DOHH2 (cell line): ENCODE data around the gene PPAT.

ENCODE experiments used
- H3F3A ChIP-seq: fragments of 200-600 bp; sonication (generic), shearing (Covaris generic); 2 replicates; pipeline ENCODE4 v1.6.0; 2016; ENCODE audit warnings: antibody characterized with exemption, mild to moderate bottlenecking; ENCODE audit not compliant: control insufficient read depth, insufficient read depth
- H3K27ac ChIP-seq: fragments of 200-600 bp; sonication (generic); 2 replicates; pipeline ENCODE4 v1.5.1; 2014; ENCODE audit warnings: low read depth, mild to moderate bottlenecking, low read length, moderate library complexity
- H3K27me3 ChIP-seq: fragments of 200-600 bp; sonication (generic); 2 replicates; pipeline ENCODE4 v1.6.1; 2014; ENCODE audit warnings: mild to moderate bottlenecking, low read length, mixed read lengths; ENCODE audit not compliant: control insufficient read depth
- H3K36me3 ChIP-seq: fragments of 200-600 bp; sonication (generic); 2 replicates; pipeline ENCODE4 v1.6.1; 2014; ENCODE audit warnings: mild to moderate bottlenecking, low read length, moderate library complexity, mixed read lengths; ENCODE audit not compliant: control insufficient read depth
- H3K4me1 ChIP-seq: fragments of 200-600 bp; sonication (generic); 2 replicates; pipeline ENCODE4 v1.6.1; 2014; ENCODE audit warnings: mild to moderate bottlenecking, low read length, mixed read lengths; ENCODE audit not compliant: control insufficient read depth
- H3K4me2 ChIP-seq: fragments of 200-600 bp; sonication (generic); 2 replicates; pipeline ENCODE4 v1.6.0; 2014; ENCODE audit warnings: mild to moderate bottlenecking, low read length, moderate library complexity
- H3K4me3 ChIP-seq: fragments of 200-600 bp; sonication (generic); 2 replicates; pipeline ENCODE4 v1.5.1; 2014; ENCODE audit warnings: mild to moderate bottlenecking, low read length, mixed read lengths
- H3K79me2 ChIP-seq: fragments of 200-600 bp; sonication (generic); 2 replicates; pipeline ENCODE4 v1.6.1; 2014; ENCODE audit warnings: mild to moderate bottlenecking, low read length, mixed read lengths; ENCODE audit not compliant: control insufficient read depth
- H3K9me2 ChIP-seq: fragments of 200-600 bp; sonication (generic); replicated peaks from 2 replicates; pipeline ENCODE4 v1.6.1; 2014; ENCODE audit warnings: mild to moderate bottlenecking, low read length, mixed read lengths; ENCODE audit not compliant: control insufficient read depth
- H3K9me3 ChIP-seq: fragments of 200-600 bp; sonication (generic); 2 replicates; pipeline ENCODE4 v1.6.1; 2014; ENCODE audit warnings: antibody characterized with exemption, low read length, mixed read lengths; ENCODE audit not compliant: control insufficient read depth, insufficient read depth
- H4K20me1 ChIP-seq: fragments of 200-600 bp; sonication (generic); 2 replicates; pipeline ENCODE4 v1.6.0; 2014; ENCODE audit warnings: low read depth, mild to moderate bottlenecking, antibody characterized with exemption, low read length, moderate library complexity; ENCODE audit not compliant: control insufficient read depth, insufficient read depth
- EZH2phosphoT487 ChIP-seq: fragments of 200-600 bp; sonication (generic); IDR thresholded peaks from 2 replicates; pipeline ENCODE4 v1.6.1; 2017; ENCODE audit warnings: borderline replicate concordance, mild to moderate bottlenecking, antibody characterized with exemption, low read length, moderate library complexity, mixed read lengths
- TF ChIP-seq, protein P1 (sequence below): fragments of 200-600 bp; sonication (generic); IDR thresholded peaks from one replicate; pipeline ENCODE4 v1.5.1; 2014; ENCODE audit warnings: antibody characterized with exemption, mild to moderate bottlenecking, low read depth, low read length; ENCODE audit not compliant: poor library complexity, severe bottlenecking

Gene PPAT

GRCh38 chr4:56410247-56411062 is 25.0 kb downstream of the PPAT start:
- Histone ChIP-seq H3K27ac (no peak overlapping the region), H3K4me1 (no peaks in the 10 kb centered on the region), H3K27me3 (no peaks in the 10 kb centered on the region), H3K79me2 (peaks cover 96% of the 10 kb centered on the region), H4K20me1 (peaks cover 14% of the 10 kb centered on the region), H3K4me2 (no peak overlapping the region), H3F3A (peaks cover 4% of the 10 kb centered on the region; the same call in 1 of the 2 replicates), H3K9me2 (no peaks in the 10 kb centered on the region), H3K9me3 (no peaks in the 10 kb centered on the region), H3K4me3 (no peak overlapping the region), H3K36me3 (peaks cover 41% of the 10 kb centered on the region)
- no peak for TF ChIP-seq EZH2phosphoT487
- TF ChIP-seq, protein P1, sequence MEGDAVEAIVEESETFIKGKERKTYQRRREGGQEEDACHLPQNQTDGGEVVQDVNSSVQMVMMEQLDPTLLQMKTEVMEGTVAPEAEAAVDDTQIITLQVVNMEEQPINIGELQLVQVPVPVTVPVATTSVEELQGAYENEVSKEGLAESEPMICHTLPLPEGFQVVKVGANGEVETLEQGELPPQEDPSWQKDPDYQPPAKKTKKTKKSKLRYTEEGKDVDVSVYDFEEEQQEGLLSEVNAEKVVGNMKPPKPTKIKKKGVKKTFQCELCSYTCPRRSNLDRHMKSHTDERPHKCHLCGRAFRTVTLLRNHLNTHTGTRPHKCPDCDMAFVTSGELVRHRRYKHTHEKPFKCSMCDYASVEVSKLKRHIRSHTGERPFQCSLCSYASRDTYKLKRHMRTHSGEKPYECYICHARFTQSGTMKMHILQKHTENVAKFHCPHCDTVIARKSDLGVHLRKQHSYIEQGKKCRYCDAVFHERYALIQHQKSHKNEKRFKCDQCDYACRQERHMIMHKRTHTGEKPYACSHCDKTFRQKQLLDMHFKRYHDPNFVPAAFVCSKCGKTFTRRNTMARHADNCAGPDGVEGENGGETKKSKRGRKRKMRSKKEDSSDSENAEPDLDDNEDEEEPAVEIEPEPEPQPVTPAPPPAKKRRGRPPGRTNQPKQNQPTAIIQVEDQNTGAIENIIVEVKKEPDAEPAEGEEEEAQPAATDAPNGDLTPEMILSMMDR, result no peak

DNA sequence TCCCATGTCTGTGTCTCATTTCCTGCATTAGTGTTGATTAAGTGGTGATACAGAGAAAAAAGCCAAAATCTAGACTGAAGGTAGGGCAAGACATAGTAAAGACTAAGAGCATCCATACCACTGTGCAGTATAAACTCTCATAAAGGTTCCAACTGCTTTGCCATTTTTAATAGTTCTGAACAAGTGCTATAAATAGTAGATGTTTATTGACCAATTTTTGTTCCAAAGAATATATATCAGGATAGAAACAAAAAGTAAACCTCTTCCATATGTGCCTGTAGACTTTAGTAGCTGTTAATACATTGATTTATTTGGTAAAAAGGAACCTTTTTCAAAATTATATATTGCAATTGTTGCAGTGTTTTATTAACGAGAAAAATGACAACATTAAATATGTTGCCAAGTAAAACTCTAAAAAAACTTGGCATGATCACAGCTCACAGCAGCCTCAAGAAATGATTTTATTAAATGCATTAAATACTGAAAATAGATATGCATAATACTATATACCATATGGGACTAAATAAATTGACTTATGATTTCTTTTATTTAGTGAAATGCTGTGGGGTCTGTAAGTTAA is 25.8 kb downstream of the PPAT start:
- no peak overlapping the region for H3K4me2 ChIP-seq
- peaks cover 14% of the 10 kb centered on the region for H4K20me1 ChIP-seq

GRCh38 chr4:56408978-56409377 is 26.4 kb downstream of the PPAT start:
- peaks cover 10% of the 10 kb centered on the region for H4K20me1 ChIP-seq
- H3K9me3 ChIP-seq, result no peaks in the 10 kb centered on the region
- H3K27me3 ChIP-seq, result no peaks in the 10 kb centered on the region
- peaks cover 83% of the 10 kb centered on the region for H3K79me2 ChIP-seq
- no peak overlapping the region for H3K27ac ChIP-seq
- no peaks in the 10 kb centered on the region for H3K9me2 ChIP-seq
- H3K4me2 ChIP-seq, result no peak overlapping the region
- no peak overlapping the region for H3K4me3 ChIP-seq
- peaks cover 4% of the 10 kb centered on the region; the same call in 1 of the 2 replicates for H3F3A ChIP-seq
- peaks cover 56% of the 10 kb centered on the region for H3K36me3 ChIP-seq
- H3K4me1 ChIP-seq, result no peaks in the 10 kb centered on the region
- no peak for TF ChIP-seq EZH2phosphoT487
- TF ChIP-seq, protein P1, result no peak

More for the DNA sequence above, 25.8 kb downstream of the PPAT start:
- Histone ChIP-seq H3K4me3 (no peak overlapping the region), H3K9me3 (no peaks in the 10 kb centered on the region), H3K27ac (no peak overlapping the region), H3K9me2 (no peaks in the 10 kb centered on the region), H3K79me2 (peaks cover 87% of the 10 kb centered on the region), H3K4me1 (no peaks in the 10 kb centered on the region), H3F3A (peaks cover 4% of the 10 kb centered on the region; the same call in 1 of the 2 replicates), H3K27me3 (no peaks in the 10 kb centered on the region), H3K36me3 (peaks cover 49% of the 10 kb centered on the region)
- no peak for TF ChIP-seq EZH2phosphoT487
- TF ChIP-seq, protein P1, result no peak
